Measurements from ENCODE around the gene TMED10. TPM values are rescaled to one million over a fixed set of nuclear protein-coding genes. Genes with fewer than 3 reads are reported as not detected.

TMED10 gene
- total and polyA plus RNA-seq, 2 of the 13 experiments (the other 11 are each of a cell fraction or from before 2014, with no cell fraction given), result 311 to 377 TPM

GRCh38 chr14:75092698-75093097, 83.7 kb downstream of the TMED10 start (continued):
- TF ChIP-seq ATF7 (IDR thresholded peaks at IDR 0.05) (no peak), ATF7 (CRISPR knock-in tag; IDR thresholded peaks at IDR 0.05) (no peak), ZNF251 (CRISPR knock-in tag; IDR thresholded peaks at IDR 0.05) (no peak), TFDP2 (CRISPR knock-in tag; IDR thresholded peaks at IDR 0.05) (no peak), ZUFSP (CRISPR knock-in tag; IDR thresholded peaks at IDR 0.05; ENCODE audit: borderline replicate concordance) (no peak), ARID3A (IDR thresholded peaks at IDR 0.05; ENCODE audit: low read depth, low read length) (no peak), CENPBD1 (CRISPR knock-in tag; IDR thresholded peaks at IDR 0.05; ENCODE audit: borderline replicate concordance, low read depth) (no peak)

- ChIA-PET POLR2A (no interaction called here), CTCF (ENCODE audit: low intra/inter-chr PET ratio, low total read pairs) (no interaction called here)
- no peak overlapping the region for H3K9ac ChIP-seq (ENCODE audit: insufficient read depth, low read depth, low read length)
- intact Hi-C loops (cut with micrococcal nuclease; ENCODE audit: unreplicated experiment), result no loop called here
- H3K4me1 ChIP-seq (ENCODE audit: insufficient read depth, low read length), result no peaks in the 10 kb centered on the region
- H2AFZ ChIP-seq (ENCODE audit: low read length), result no peak overlapping the region
- peaks cover 6 to 48% of the 10 kb centered on the region in 2 experiments for H3K36me3 ChIP-seq (replicated peaks in 1 of 2; ENCODE audit: control insufficient read depth in 1 of 2, insufficient read depth in 2 of 2, low read length in 2 of 2)
- H3K27me3 ChIP-seq (ENCODE audit: control insufficient read depth in 1 of 2, insufficient read depth in 2 of 2, low read length in 2 of 2), result no peaks in the 10 kb centered on the region
- no peaks in the 10 kb centered on the region for H3K79me2 ChIP-seq (ENCODE audit: insufficient read depth, low read length)
- no peak overlapping the region for H3K4me3 ChIP-seq (replicated peaks in 1 of 3; ENCODE audit: insufficient read depth in 1 of 3, low read depth in 2 of 3, low read length in 3 of 3)
- H4K20me1 ChIP-seq (ENCODE audit: insufficient read depth, low read length), result no peaks in the 10 kb centered on the region
- H3K9me3 ChIP-seq (ENCODE audit: low read length), result no peaks in the 10 kb centered on the region
- no peak overlapping the region for H3K4me2 ChIP-seq (ENCODE audit: low read depth, low read length)
- H3K27ac ChIP-seq (ENCODE audit: extremely low read length, insufficient read depth, low read length), result no peak overlapping the region
- FAIRE-seq, result no peak
- 97% methylated on average over 8 of the region's 8 CpGs for WGBS (ENCODE audit: low lambda C conversion rate)
- DNase-seq (ENCODE audit: low spot score), result no peak
- ATAC-seq, result no peak
- in situ Hi-C loops (cut with HindIII; ENCODE audit: extremely low pct_ligation_motif_present, low pct_unique_long_range_greater_than_20kb), result loop anchor here (5.0 kb wide), 1 partner anchor 179 kb away; no protein-coding TSS in a partner anchor
- BruUV-seq (replicated peaks), result no TSS peak
- TF ChIP-seq HINFP (CRISPR knock-in tag; IDR thresholded peaks at IDR 0.05; ENCODE audit: low read depth), result no peak
- no peak for TF ChIP-seq SP4 (CRISPR knock-in tag; IDR thresholded peaks at IDR 0.05)
- TF ChIP-seq TCF12 (IDR thresholded peaks at IDR 0.05), result no peak
- no peak for TF ChIP-seq TCF12 (CRISPR knock-in tag; IDR thresholded peaks at IDR 0.05)
- no peak for TF ChIP-seq ZNF512 (CRISPR knock-in tag; IDR thresholded peaks at IDR 0.05)
- TF ChIP-seq ZNF570 (CRISPR knock-in tag; IDR thresholded peaks at IDR 0.05; ENCODE audit: borderline replicate concordance), result no peak
These were observed 85.2 kb downstream of the TMED10 start for GRCh38 chr14:75091251-75091650.
